HepG2 (cell line): ENCODE data around the gene SOX21. TPM values are rescaled to one million over a fixed set of nuclear protein-coding genes. Genes with fewer than 3 reads are reported as not detected.

Experiments
- ATAC-seq: fragments of 200-7000 bp; cut with Tn5 transposase; 3 replicates; pipeline ENCODE4 v1.9.1; 2020; ENCODE audit warnings: mild to moderate bottlenecking, moderate library complexity
- BruUV-seq: library from RNA; stranded (reverse); fragments of 400-500 nt; replicated peaks from 2 replicates; lab custom pipeline; 2021; lab: Mats Ljungman, UMichigan
- CTCF ChIA-PET: fragments of 300-600 bp; formaldehyde crosslinking; extraction: SDS; loops from one replicate; lab custom pipeline; 2021; ENCODE audit warnings: low total read pairs, inconsistent platforms, low intra/inter-chr PET ratio; lab: Yijun Ruan, JAX
- POLR2A ChIA-PET: fragments of 350-600 bp; sonication (Branson Sonifier 250); formaldehyde crosslinking; loops from one replicate; lab custom pipeline; 2020; ENCODE audit warnings: antibody characterized with exemption, inconsistent platforms; lab: Yijun Ruan, JAX
- DNase-seq: peaks from one replicate; pipeline ENCODE4 v3.0.0-alpha.2; 2015; ENCODE audit warnings: low spot score
- FAIRE-seq: peaks from 3 replicates; lab custom pipeline; 2011; peaks lifted over from hg19 to GRCh38; lab: Jason Lieb, UNC
- H2AFZ ChIP-seq: one replicate; pipeline ENCODE4 v1.6.1; 2011; ENCODE audit warnings: low read length, inconsistent platforms
- H3K27ac ChIP-seq: fragments of 300-600 bp; 3 replicates; pipeline ENCODE4 v1.8.0; 2011; ENCODE audit warnings: mixed run types, mild to moderate bottlenecking, mixed read lengths, low read length, inconsistent platforms; ENCODE audit not compliant: insufficient read depth; ENCODE audit errors: extremely low read length
- H3K27me3 ChIP-seq, 2 experiments: fragments of 200-600 bp in 1 of 2; 2 replicates in 1 of 2; 3 replicates in 1 of 2; pipeline versions ENCODE4 v1.6.0 to v1.8.0; 2011; ENCODE audit warnings: low read length in 2 of 2, mild to moderate bottlenecking in 2 of 2, moderate library complexity in 2 of 2, inconsistent platforms in 1 of 2; ENCODE audit not compliant: insufficient read depth in 2 of 2, control insufficient read depth in 1 of 2
- H3K36me3 ChIP-seq, 2 experiments: fragments of 200-600 bp in 1 of 2; replicated peaks in 1 of 2; 2 replicates in 1 of 2; 3 replicates in 1 of 2; pipeline versions ENCODE4 v1.5.1 to v1.8.0; 2011; ENCODE audit warnings: low read length in 2 of 2, inconsistent platforms in 1 of 2; ENCODE audit not compliant: insufficient read depth in 2 of 2, control insufficient read depth in 1 of 2
- H3K4me1 ChIP-seq: 2 replicates; pipeline ENCODE4 v1.5.1; 2012; ENCODE audit warnings: low read length, inconsistent platforms; ENCODE audit not compliant: insufficient read depth
- H3K4me2 ChIP-seq: 2 replicates; pipeline ENCODE4 v1.6.0; 2011; ENCODE audit warnings: low read depth, low read length, inconsistent platforms
- H3K4me3 ChIP-seq, 3 experiments: fragments of 200-600 bp in 1 of 3; sonication (generic), shearing (Covaris generic) in 1 of 3; replicated peaks in 1 of 3; 2 replicates each; pipeline ENCODE4 v1.5.1; 2011 to 2016; ENCODE audit warnings: low read length in 3 of 3, inconsistent platforms in 2 of 3, low read depth in 2 of 3, mild to moderate bottlenecking in 2 of 3, control low read depth in 1 of 3, mixed read lengths in 1 of 3; ENCODE audit not compliant: insufficient read depth in 1 of 3
- H3K79me2 ChIP-seq: one replicate; pipeline ENCODE4 v1.6.1; 2011; ENCODE audit warnings: low read length, inconsistent platforms; ENCODE audit not compliant: insufficient read depth
- H3K9ac ChIP-seq: 2 replicates; pipeline ENCODE4 v1.6.0; 2011; ENCODE audit warnings: mild to moderate bottlenecking, low read depth, low read length, inconsistent platforms; ENCODE audit not compliant: insufficient read depth
- H3K9me3 ChIP-seq: 2 replicates; pipeline ENCODE4 v1.5.1; 2012; ENCODE audit warnings: mild to moderate bottlenecking, low read length
- H4K20me1 ChIP-seq: 2 replicates; pipeline ENCODE4 v1.6.0; 2011; ENCODE audit warnings: inconsistent platforms, mild to moderate bottlenecking, low read length, moderate library complexity; ENCODE audit not compliant: insufficient read depth
- ADNP ChIP-seq: sonication (generic); formaldehyde crosslinking; IDR thresholded peaks from 2 replicates; pipeline ENCODE4 v1.4.0; 2020; ENCODE audit warnings: missing genetic modification reagents
- CAMTA2 ChIP-seq: sonication (generic); formaldehyde crosslinking; IDR thresholded peaks from 2 replicates; pipeline ENCODE4 v1.4.0; 2020; ENCODE audit warnings: mild to moderate bottlenecking, missing genetic modification reagents, borderline replicate concordance
- GATAD1 ChIP-seq: IDR thresholded peaks from 2 replicates; pipeline ENCODE4 v1.6.1; 2016; ENCODE audit warnings: missing genetic modification reagents, missing compliant biosample characterization
- HDAC1 ChIP-seq: sonication (generic); formaldehyde crosslinking; IDR thresholded peaks from 2 replicates; pipeline ENCODE4 v1.5.1; 2020; ENCODE audit warnings: mild to moderate bottlenecking, missing genetic modification reagents
- HMGA1 ChIP-seq: sonication (generic); formaldehyde crosslinking; conservative IDR thresholded peaks from 2 replicates; pipeline ENCODE4 v1.4.0; 2020; ENCODE audit warnings: missing genetic modification reagents
- IRF2 ChIP-seq: IDR thresholded peaks from 2 replicates; pipeline ENCODE4 v1.6.1; 2018; ENCODE audit warnings: missing genetic modification reagents, missing compliant biosample characterization
- KDM5A ChIP-seq: fragments of 200-600 bp; sonication (generic); IDR thresholded peaks from 2 replicates; pipeline ENCODE4 v1.7.0; 2018; ENCODE audit warnings: antibody characterized with exemption, mild to moderate bottlenecking, low read length, borderline replicate concordance
- MBD4 ChIP-seq: IDR thresholded peaks from 2 replicates; pipeline ENCODE4 v1.6.1; 2012; ENCODE audit warnings: low read length, inconsistent platforms, borderline replicate concordance
- NR3C1 ChIP-seq: sonication (generic); formaldehyde crosslinking; IDR thresholded peaks from 2 replicates; pipeline ENCODE4 v1.4.0; 2020; ENCODE audit warnings: missing genetic modification reagents
- SOX13 ChIP-seq, 3 experiments: fragments of 450-650 bp in 1 of 3; sonication (generic) in 1 of 3; formaldehyde crosslinking in 1 of 3; IDR thresholded peaks in 2 of 3; conservative IDR thresholded peaks in 1 of 3; 2 replicates each; pipeline versions ENCODE4 v1.5.0 to v1.6.1; 2016 to 2020; ENCODE audit warnings: antibody characterized with exemption in 1 of 3, mild to moderate bottlenecking in 1 of 3, missing compliant biosample characterization in 1 of 3, missing genetic modification reagents in 1 of 3, moderate library complexity in 1 of 3
- ZBTB7B ChIP-seq: sonication (generic); formaldehyde crosslinking; IDR thresholded peaks from 2 replicates; pipeline ENCODE4 v1.4.0; 2020; ENCODE audit warnings: missing genetic modification reagents
- ZFP62 ChIP-seq: sonication (generic); formaldehyde crosslinking; IDR thresholded peaks from 2 replicates; pipeline ENCODE4 v1.4.0; 2020; ENCODE audit warnings: missing genetic modification reagents
- ZFYVE20 ChIP-seq: sonication (generic); formaldehyde crosslinking; IDR thresholded peaks from 2 replicates; pipeline ENCODE4 v1.8.0; 2023; ENCODE audit warnings: low read depth, mild to moderate bottlenecking, moderate library complexity, missing genetic modification reagents, borderline replicate concordance
- ZNF160 ChIP-seq: sonication (generic); formaldehyde crosslinking; IDR thresholded peaks from 2 replicates; pipeline ENCODE4 v1.8.0; 2022; ENCODE audit warnings: mild to moderate bottlenecking, inconsistent platforms, missing genetic modification reagents
- ZNF607 ChIP-seq: sonication (generic); formaldehyde crosslinking; IDR thresholded peaks from 2 replicates; pipeline ENCODE4 v1.5.1; 2020; ENCODE audit warnings: missing genetic modification reagents, mild to moderate bottlenecking, borderline replicate concordance
- ZNF839 ChIP-seq: sonication (generic); formaldehyde crosslinking; IDR thresholded peaks from 2 replicates; pipeline ENCODE4 v1.4.0; 2020; ENCODE audit warnings: missing genetic modification reagents, mild to moderate bottlenecking, borderline replicate concordance
- WGBS: methylation state at CpG from one replicate; pipeline ENCODE4 v1.1.6; 2017; ENCODE audit warnings: low lambda C conversion rate; 5-methylcytosine and 5-hydroxymethylcytosine counted together
- in situ Hi-C: cut with HindIII; loops from 2 replicates; pipeline ENCODE4 v1.10.0; 2017; ENCODE audit warnings: low pct_unique_long_range_greater_than_20kb; ENCODE audit not compliant: extremely low pct_ligation_motif_present
- intact Hi-C: fragments of 100-400 bp; cut with micrococcal nuclease; formaldehyde crosslinking; loops from one replicate; pipeline ENCODE4 v1.10.0; 2022; ENCODE audit not compliant: unreplicated experiment
- polyA plus RNA-seq, 8 experiments: library from polyadenylated mRNA; depleted of rRNA in 3 of 8; stranded (reverse) in 7 of 8; unstranded in 1 of 8; fragments of >200 nt; fragmentation: Illumina TruSeq in 4 of 8; extraction: Trizol in 4 of 8; gene quantifications; 2 replicates each; pipeline versions ENCODE4 v1.2.1 to v1.2.3, GENCODE V29; 2011 to 2016; ENCODE audit warnings: low read depth in 4 of 8, missing spikeins in 1 of 8, mixed read lengths in 1 of 8; ENCODE audit not compliant: insufficient read depth in 1 of 8
- total RNA-seq, 5 experiments: library from RNA; depleted of rRNA; stranded (reverse); fragments of >200 nt; fragmentation: Illumina TruSeq; extraction: Trizol; gene quantifications; 2 replicates each; pipeline ENCODE4 v1.2.3, GENCODE V29; 2016; ENCODE audit warnings: low read depth in 1 of 5
- TF ChIP-seq, protein P1 (sequence below): IDR thresholded peaks from 2 replicates; pipeline ENCODE4 v1.6.1; 2016; ENCODE audit warnings: low read depth
- TF ChIP-seq, protein P2 (sequence below): IDR thresholded peaks from 2 replicates; pipeline ENCODE4 v1.6.1; 2016; ENCODE audit warnings: missing compliant biosample characterization, missing genetic modification reagents, borderline replicate concordance
- TF ChIP-seq, protein P3 (sequence below): sonication (generic); formaldehyde crosslinking; IDR thresholded peaks from 2 replicates; pipeline ENCODE4 v1.8.0; 2022; ENCODE audit warnings: low read depth, missing genetic modification reagents

SOX21 gene
- total and polyA plus RNA-seq, 2 of the 13 experiments (the other 11 are each of a cell fraction or from before 2014, with no cell fraction given): not detected

DNA sequence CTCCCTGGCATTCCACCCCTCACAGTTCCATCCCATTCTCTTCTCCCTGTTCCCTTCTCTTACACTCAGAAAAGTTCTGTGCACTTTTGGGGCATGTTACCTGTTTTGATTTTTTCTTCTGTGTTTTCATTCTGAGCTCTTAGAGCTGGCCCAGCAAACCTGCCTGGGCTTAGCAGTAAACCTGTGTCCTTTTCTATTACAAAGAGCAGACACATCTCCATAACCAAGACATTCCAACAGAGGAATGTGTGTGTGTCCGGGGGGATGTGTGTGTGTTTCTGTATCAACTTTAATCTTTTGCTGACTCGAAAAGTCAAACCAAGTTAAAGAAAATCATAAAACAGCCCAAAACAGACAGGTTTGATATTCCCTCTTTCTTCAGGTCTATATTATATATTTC lies 49.1 kb upstream of the SOX21 start:
- in situ Hi-C loops (no loop called here), intact Hi-C loops (no loop called here)
- Histone ChIP-seq H3K4me3 (no peak overlapping the region), H2AFZ (no peak overlapping the region), H3K4me1 (no peaks in the 10 kb centered on the region), H3K4me2 (no peak overlapping the region), H3K27me3 (no peaks in the 10 kb centered on the region), H3K9me3 (no peaks in the 10 kb centered on the region), H3K9ac (no peak overlapping the region), H3K36me3 (no peaks in the 10 kb centered on the region), H3K79me2 (no peaks in the 10 kb centered on the region), H4K20me1 (no peaks in the 10 kb centered on the region), H3K27ac (no peak overlapping the region)
- TF ChIP-seq MBD4: no peak
- no peak for TF ChIP-seq HDAC1
- TF ChIP-seq ZFP62 (CRISPR knock-in tag): no peak
- TF ChIP-seq CAMTA2: no peak
- no peak for TF ChIP-seq ZNF607 (CRISPR knock-in tag)
- TF ChIP-seq GATAD1 (CRISPR knock-in tag): no peak
- TF ChIP-seq IRF2 (CRISPR knock-in tag): no peak
- TF ChIP-seq, protein P1, sequence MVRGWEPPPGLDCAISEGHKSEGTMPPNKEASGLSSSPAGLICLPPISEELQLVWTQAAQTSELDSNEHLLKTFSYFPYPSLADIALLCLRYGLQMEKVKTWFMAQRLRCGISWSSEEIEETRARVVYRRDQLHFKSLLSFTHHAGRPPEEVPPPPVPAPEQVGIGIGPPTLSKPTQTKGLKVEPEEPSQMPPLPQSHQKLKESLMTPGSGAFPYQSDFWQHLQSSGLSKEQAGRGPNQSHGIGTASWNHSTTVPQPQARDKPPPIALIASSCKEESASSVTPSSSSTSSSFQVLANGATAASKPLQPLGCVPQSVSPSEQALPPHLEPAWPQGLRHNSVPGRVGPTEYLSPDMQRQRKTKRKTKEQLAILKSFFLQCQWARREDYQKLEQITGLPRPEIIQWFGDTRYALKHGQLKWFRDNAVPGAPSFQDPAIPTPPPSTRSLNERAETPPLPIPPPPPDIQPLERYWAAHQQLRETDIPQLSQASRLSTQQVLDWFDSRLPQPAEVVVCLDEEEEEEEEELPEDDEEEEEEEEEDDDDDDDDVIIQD (CRISPR knock-in tag): no peak
- no peak for TF ChIP-seq NR3C1 (CRISPR knock-in tag)
- TF ChIP-seq, protein P2, sequence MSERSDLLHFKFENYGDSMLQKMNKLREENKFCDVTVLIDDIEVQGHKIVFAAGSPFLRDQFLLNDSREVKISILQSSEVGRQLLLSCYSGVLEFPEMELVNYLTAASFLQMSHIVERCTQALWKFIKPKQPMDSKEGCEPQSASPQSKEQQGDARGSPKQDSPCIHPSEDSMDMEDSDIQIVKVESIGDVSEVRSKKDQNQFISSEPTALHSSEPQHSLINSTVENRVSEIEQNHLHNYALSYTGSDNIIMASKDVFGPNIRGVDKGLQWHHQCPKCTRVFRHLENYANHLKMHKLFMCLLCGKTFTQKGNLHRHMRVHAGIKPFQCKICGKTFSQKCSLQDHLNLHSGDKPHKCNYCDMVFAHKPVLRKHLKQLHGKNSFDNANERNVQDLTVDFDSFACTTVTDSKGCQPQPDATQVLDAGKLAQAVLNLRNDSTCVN (CRISPR knock-in tag): no peak
- TF ChIP-seq ZBTB7B (CRISPR knock-in tag): no peak
- TF ChIP-seq ADNP (CRISPR knock-in tag): no peak
- TF ChIP-seq SOX13 (IDR thresholded peaks at IDR 0.05): no peak
- TF ChIP-seq SOX13 (CRISPR knock-in tag; conservative IDR thresholded peaks at IDR 0.05 in 1 of 2, IDR thresholded peaks at IDR 0.05 in 1 of 2): no peak
- TF ChIP-seq ZNF839 (CRISPR knock-in tag): no peak
- TF ChIP-seq ZFYVE20 (CRISPR knock-in tag): no peak
- TF ChIP-seq HMGA1 (CRISPR knock-in tag): no peak
- TF ChIP-seq ZNF160 (CRISPR knock-in tag): no peak
- no peak for TF ChIP-seq KDM5A
- TF ChIP-seq, protein P3, sequence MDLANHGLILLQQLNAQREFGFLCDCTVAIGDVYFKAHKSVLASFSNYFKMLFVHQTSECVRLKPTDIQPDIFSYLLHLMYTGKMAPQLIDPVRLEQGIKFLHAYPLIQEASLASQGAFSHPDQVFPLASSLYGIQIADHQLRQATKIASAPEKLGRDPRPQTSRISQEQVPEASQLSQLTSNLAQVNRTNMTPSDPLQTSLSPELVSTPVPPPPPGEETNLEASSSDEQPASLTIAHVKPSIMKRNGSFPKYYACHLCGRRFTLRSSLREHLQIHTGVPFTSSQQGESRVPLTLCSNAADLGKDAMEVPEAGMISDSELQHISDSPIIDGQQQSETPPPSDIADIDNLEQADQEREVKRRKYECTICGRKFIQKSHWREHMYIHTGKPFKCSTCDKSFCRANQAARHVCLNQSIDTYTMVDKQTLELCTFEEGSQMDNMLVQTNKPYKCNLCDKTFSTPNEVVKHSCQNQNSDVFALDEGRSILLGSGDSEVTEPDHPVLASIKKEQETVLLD: no peak
- CTCF ChIA-PET: no interaction called here
- FAIRE-seq (no peak), DNase-seq (no peak), ATAC-seq (no peak)
- BruUV-seq: no TSS peak
- WGBS: 2% methylated on average over 2 of the region's 2 CpGs
- POLR2A ChIA-PET: no interaction called here
